Mesendoderm (in vitro differentiated cells): ENCODE results near the gene HERC6. TPM values are rescaled to one million over a fixed set of nuclear protein-coding genes. Genes with fewer than 3 reads are reported as not detected.
A peak's percentile ranks its signal among the peaks of the same experiment; 100 is the strongest.
"Not testable (repeated sequence)": the region's sequence is repeated elsewhere in the genome, so short reads cannot be mapped to it uniquely, and the experiment has no call there.

Experiments used
- DNase-seq: peaks from one replicate; pipeline ENCODE4 v3.0.0; 2013
- H2AK5ac ChIP-seq: 2 replicates; pipeline ENCODE4 v1.6.1; 2013; ENCODE audit warnings: low read length, inconsistent platforms
- H2BK120ac ChIP-seq: 2 replicates; pipeline ENCODE4 v1.6.1; 2013; ENCODE audit warnings: low read depth, mild to moderate bottlenecking, low read length, moderate library complexity, mixed read lengths
- H2BK15ac ChIP-seq: replicated peaks from 2 replicates; pipeline ENCODE4 v1.6.1; 2013; ENCODE audit warnings: low read depth, mild to moderate bottlenecking, moderate library complexity
- H2BK5ac ChIP-seq: 2 replicates; pipeline ENCODE4 v1.6.1; 2013; ENCODE audit warnings: low read length, inconsistent platforms
- H3K18ac ChIP-seq: 2 replicates; pipeline ENCODE4 v1.6.1; 2013; ENCODE audit warnings: mild to moderate bottlenecking, low read length, mixed read lengths
- H3K23ac ChIP-seq: one replicate; pipeline ENCODE4 v1.6.1; 2013; ENCODE audit warnings: low read length
- H3K27ac ChIP-seq: 2 replicates; pipeline ENCODE4 v1.5.1; 2013; ENCODE audit warnings: low read depth, mild to moderate bottlenecking, inconsistent platforms, low read length, moderate library complexity
- H3K27me3 ChIP-seq: 2 replicates; pipeline ENCODE4 v1.6.1; 2013; ENCODE audit warnings: low read length, control low read depth, mild to moderate bottlenecking, inconsistent platforms; ENCODE audit not compliant: insufficient read depth, poor library complexity
- H3K36me3 ChIP-seq: 2 replicates; pipeline ENCODE4 v1.6.1; 2013; ENCODE audit warnings: low read length, inconsistent platforms; ENCODE audit not compliant: control insufficient read depth, insufficient read depth
- H3K4ac ChIP-seq: one replicate; pipeline ENCODE4 v1.6.1; 2013; ENCODE audit warnings: low read depth, mild to moderate bottlenecking, low read length, moderate library complexity
- H3K4me1 ChIP-seq: 2 replicates; pipeline ENCODE4 v1.6.1; 2013; ENCODE audit warnings: low read depth, low read length, inconsistent platforms; ENCODE audit not compliant: control insufficient read depth
- H3K4me2 ChIP-seq: 2 replicates; pipeline ENCODE4 v1.6.1; 2013; ENCODE audit warnings: low read length
- H3K4me3 ChIP-seq: 2 replicates; pipeline ENCODE4 v1.5.1; 2013; ENCODE audit warnings: mild to moderate bottlenecking, low read length
- H3K56ac ChIP-seq: one replicate; pipeline ENCODE4 v1.6.1; 2013; ENCODE audit warnings: low read length
- H3K79me1 ChIP-seq: 2 replicates; pipeline ENCODE4 v1.6.1; 2013; ENCODE audit warnings: low read length, inconsistent platforms
- H3K79me2 ChIP-seq: 2 replicates; pipeline ENCODE4 v1.6.1; 2013; ENCODE audit warnings: mild to moderate bottlenecking, low read length; ENCODE audit not compliant: control insufficient read depth, insufficient read depth
- H3K9ac ChIP-seq: 2 replicates; pipeline ENCODE4 v1.6.1; 2013; ENCODE audit warnings: low read length, inconsistent platforms
- H4K5ac ChIP-seq: one replicate; pipeline ENCODE4 v1.6.1; 2013; ENCODE audit warnings: low read length
- H4K8ac ChIP-seq: one replicate; pipeline ENCODE4 v1.6.1; 2013; ENCODE audit warnings: low read depth, mild to moderate bottlenecking, control low read depth, low read length, moderate library complexity
- WGBS: extraction: QIAGEN DNeasy Blood & Tissue Kit; methylation state at CpG from one replicate; pipeline ENCODE4 v1.1.7; 2013; ENCODE audit warnings: low lambda C conversion rate, missing lambda C conversion rate; ENCODE audit not compliant: insufficient coverage; ENCODE audit errors: extremely low coverage; 5-methylcytosine and 5-hydroxymethylcytosine counted together
- polyA plus RNA-seq, 2 experiments: library from polyadenylated mRNA; stranded (reverse); fragments of 200-250 nt; gene quantifications; one replicate each; pipeline ENCODE4 v1.2.3, GENCODE V29; 2013

Gene HERC6
- polyA plus RNA-seq (2013, experiment 1 of 2), result 4.8 TPM
- 4.3 TPM for polyA plus RNA-seq (2013, experiment 2 of 2)

DNA sequence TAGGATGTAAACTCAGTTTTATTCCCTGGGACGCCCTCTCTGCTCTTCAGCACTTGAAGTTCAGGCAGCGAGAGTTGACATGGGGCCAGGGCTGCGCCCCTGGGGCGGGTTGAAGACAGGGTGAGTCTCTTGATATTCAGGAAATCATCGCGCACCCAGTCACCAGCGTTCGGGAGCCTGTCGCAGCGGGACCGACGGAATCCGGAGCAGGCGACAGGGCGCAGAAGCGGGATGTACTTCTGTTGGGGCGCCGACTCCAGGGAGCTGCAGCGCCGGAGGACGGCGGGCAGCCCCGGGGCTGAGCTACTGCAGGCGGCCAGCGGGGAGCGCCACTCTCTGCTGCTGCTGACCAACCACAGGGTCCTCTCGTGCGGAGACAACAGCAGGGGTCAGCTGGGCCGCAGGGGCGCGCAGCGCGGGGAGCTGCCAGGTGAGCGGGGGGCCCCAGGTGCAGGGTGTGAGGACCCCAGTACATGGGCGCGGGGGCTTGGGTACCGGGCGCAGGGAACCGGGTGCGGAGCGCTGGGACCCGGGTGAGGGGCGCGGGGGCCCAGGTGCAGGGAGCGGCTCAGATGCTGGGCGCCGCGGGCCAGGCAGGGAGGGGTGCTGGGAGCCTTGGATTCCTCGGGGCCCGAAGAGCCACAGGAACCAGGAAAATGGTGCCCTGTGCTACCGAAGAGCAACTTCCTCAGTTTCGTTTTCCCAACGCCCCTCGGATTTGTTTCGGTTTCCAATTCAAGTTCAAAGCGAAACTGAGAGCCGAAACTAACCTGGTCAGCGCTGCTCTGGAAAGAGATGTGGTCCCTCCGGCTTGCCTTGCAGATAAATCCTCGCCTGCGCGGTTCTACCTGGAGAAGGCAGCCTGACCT lies at the start of gene HERC6:
HERC6 (plus strand) TSS at position 162 of the 869 bp plus-strand sequence; CDS start at position 232, 70 bp downstream.
- Histone ChIP-seq H4K5ac (no peak within 1 kb of the TSS), H3K4me2 (peak within 1 kb of the TSS; percentile 35), H3K23ac (no peak within 1 kb of the TSS), H3K4ac (no peak within 1 kb of the TSS), H2BK5ac (peak within 1 kb of the TSS; percentile 34), H2BK15ac (no peak within 1 kb of the TSS), H3K4me3 (peak within 1 kb of the TSS; percentile 79), H3K27ac (no peak within 1 kb of the TSS), H2AK5ac (no peak within 1 kb of the TSS), H2BK120ac (no peak within 1 kb of the TSS), H3K79me2 (no peaks in the 10 kb centered on the region), H4K8ac (no peak within 1 kb of the TSS), H3K27me3 (no peaks in the 10 kb centered on the region), H3K56ac (peak within 1 kb of the TSS; percentile 90), H3K18ac (peak within 1 kb of the TSS; percentile 35), H3K4me1 (no peaks in the 10 kb centered on the region), H3K79me1 (no peaks in the 10 kb centered on the region), H3K36me3 (no peaks in the 10 kb centered on the region), H3K9ac (peak within 1 kb of the TSS; percentile 73)
- no CpG with 5 or more reads among the region's 62 CpGs for WGBS
- DNase-seq, result peak; percentile 91

DNA sequence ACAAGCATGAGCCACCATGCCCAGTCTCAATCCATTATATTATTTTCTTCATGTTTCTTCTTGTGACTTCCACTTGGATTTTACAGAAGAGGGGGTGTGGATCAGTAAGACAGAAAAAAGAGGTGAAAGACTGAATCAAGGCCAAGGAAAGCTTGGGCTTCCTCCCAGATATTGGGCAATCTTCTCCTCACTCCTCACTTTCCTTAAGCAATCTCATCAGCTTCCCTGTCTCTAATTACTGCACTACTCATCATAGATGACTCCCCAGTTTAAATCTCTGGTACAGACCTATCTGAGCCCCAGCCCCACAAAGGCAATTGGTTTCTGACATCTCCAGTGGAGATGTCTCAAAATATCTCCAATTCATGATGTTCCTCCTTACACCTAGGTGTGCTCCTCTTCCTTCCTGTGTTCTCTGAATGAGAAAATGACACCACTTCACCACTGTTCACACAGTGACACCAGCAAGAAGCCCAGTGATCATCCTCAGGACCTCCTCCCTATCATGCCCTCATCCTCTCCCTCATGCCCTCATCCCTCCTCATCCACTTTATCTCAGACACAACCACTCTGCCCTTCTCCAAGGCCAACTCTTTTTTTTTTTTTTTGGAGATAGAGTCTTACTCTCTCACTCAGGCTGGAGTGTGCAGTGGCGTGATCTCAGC lies 44.8 kb upstream of the HERC6 start:
- H3K56ac ChIP-seq, result no peak overlapping the region
- DNase-seq, result no peak
- no peak overlapping the region for H3K4me3 ChIP-seq
- no peaks in the 10 kb centered on the region for H3K79me1 ChIP-seq
- H3K4me2 ChIP-seq, result no peak overlapping the region
- no peak overlapping the region for H2AK5ac ChIP-seq
- H2BK15ac ChIP-seq, result no peak overlapping the region
- H3K9ac ChIP-seq, result no peak overlapping the region
- no peaks in the 10 kb centered on the region for H3K4me1 ChIP-seq
- WGBS, result no CpG with 5 or more reads among the region's 1 CpG
- no peaks in the 10 kb centered on the region for H3K79me2 ChIP-seq
- no peak overlapping the region for H3K23ac ChIP-seq
- no peaks in the 10 kb centered on the region for H3K36me3 ChIP-seq
- H2BK120ac ChIP-seq, result no peak overlapping the region
- no peak overlapping the region for H2BK5ac ChIP-seq
- no peak overlapping the region for H3K4ac ChIP-seq
- no peak overlapping the region for H4K8ac ChIP-seq
- H3K18ac ChIP-seq, result no peak overlapping the region
- H4K5ac ChIP-seq, result no peak overlapping the region
- no peaks in the 10 kb centered on the region for H3K27me3 ChIP-seq
- no peak overlapping the region for H3K27ac ChIP-seq

- no peak overlapping the region for H3K4me3 ChIP-seq
- no peak overlapping the region for H4K8ac ChIP-seq
- no peak overlapping the region for H3K18ac ChIP-seq
- no peak overlapping the region for H2AK5ac ChIP-seq
- H3K23ac ChIP-seq, result no peak overlapping the region
- no peak overlapping the region for H3K4ac ChIP-seq
- no peaks in the 10 kb centered on the region for H3K79me1 ChIP-seq
- no peaks in the 10 kb centered on the region for H3K36me3 ChIP-seq
- H3K9ac ChIP-seq, result no peak overlapping the region
- no peak overlapping the region for H2BK15ac ChIP-seq
- no CpG with 5 or more reads among the region's 11 CpGs for WGBS
- no peaks in the 10 kb centered on the region for H3K79me2 ChIP-seq
- H3K4me1 ChIP-seq, result no peaks in the 10 kb centered on the region
- H3K4me2 ChIP-seq, result no peak overlapping the region
- H3K27me3 ChIP-seq, result no peaks in the 10 kb centered on the region
- no peak overlapping the region for H2BK5ac ChIP-seq
- no peak overlapping the region for H3K27ac ChIP-seq
- no peak overlapping the region for H2BK120ac ChIP-seq
- no peak for DNase-seq
- no peak overlapping the region for H3K56ac ChIP-seq
- no peak overlapping the region for H4K5ac ChIP-seq
These were observed 43.5 kb upstream of the HERC6 start for GRCh38 chr4:88335092-88335665.

GRCh38 chr4:88341227-88342192 lies 37.1 kb upstream of the HERC6 start:
- no peaks in the 10 kb centered on the region for H3K36me3 ChIP-seq
- no peak for DNase-seq
- no peak overlapping the region for H2AK5ac ChIP-seq
- H3K4me3 ChIP-seq, result no peak overlapping the region
- no peak overlapping the region for H4K8ac ChIP-seq
- H3K9ac ChIP-seq, result no peak overlapping the region
- H3K4me1 ChIP-seq, result peaks cover 4% of the 10 kb centered on the region
- H3K23ac ChIP-seq, result no peak overlapping the region
- H2BK5ac ChIP-seq, result no peak overlapping the region
- H2BK15ac ChIP-seq, result no peak overlapping the region
- WGBS, result no CpG with 5 or more reads among the region's 8 CpGs
- H3K79me2 ChIP-seq, result no peaks in the 10 kb centered on the region
- no peaks in the 10 kb centered on the region for H3K27me3 ChIP-seq
- no peak overlapping the region for H3K27ac ChIP-seq
- no peak overlapping the region for H2BK120ac ChIP-seq
- no peaks in the 10 kb centered on the region for H3K79me1 ChIP-seq
- H4K5ac ChIP-seq, result no peak overlapping the region
- peak overlapping the region; percentile 56 for H3K56ac ChIP-seq
- peak overlapping the region; percentile 68 for H3K4ac ChIP-seq
- no peak overlapping the region for H3K4me2 ChIP-seq
- H3K18ac ChIP-seq, result peak overlapping the region; percentile 87

DNA sequence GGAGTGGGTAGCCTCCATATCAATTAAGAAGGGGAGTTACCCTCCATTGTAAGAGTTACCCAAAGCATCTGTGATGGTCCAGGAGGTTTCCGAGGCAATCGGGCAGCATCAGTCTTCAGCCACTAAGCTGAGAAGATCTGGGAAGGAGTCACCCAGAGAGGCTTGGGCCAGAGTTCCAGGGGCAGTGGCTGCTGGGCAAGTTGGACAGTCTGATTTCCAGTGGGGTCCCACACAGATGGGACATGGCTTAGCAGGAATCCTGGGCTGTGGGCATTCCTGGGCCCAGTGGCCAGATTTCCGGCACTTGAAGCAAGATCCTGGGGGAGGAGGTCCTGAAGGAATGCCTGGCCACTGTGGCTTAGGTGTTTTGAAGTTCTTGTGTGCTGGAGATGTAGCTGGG lies 31.8 kb upstream of the HERC6 start:
- H2BK15ac ChIP-seq, H3K4me2 ChIP-seq, H3K36me3 ChIP-seq, H4K8ac ChIP-seq, H3K4ac ChIP-seq, H3K4me3 ChIP-seq, H2BK5ac ChIP-seq, H3K79me2 ChIP-seq, H2BK120ac ChIP-seq, H2AK5ac ChIP-seq, H4K5ac ChIP-seq, H3K4me1 ChIP-seq, H3K23ac ChIP-seq, DNase-seq, H3K27me3 ChIP-seq, H3K9ac ChIP-seq, H3K18ac ChIP-seq, H3K56ac ChIP-seq, H3K79me1 ChIP-seq, H3K27ac ChIP-seq: not testable (repeated sequence)
- no CpG with 5 or more reads among the region's 3 CpGs for WGBS
